ENCODE measurements around the gene CGNL1.

The CGNL1 gene

GRCh38 chr15:57411945-57412768 is 35.9 kb downstream of the CGNL1 start:
- H2AFZ ChIP-seq (ENCODE audit: low read length) = no peak overlapping the region
- no peak overlapping the region for H3K4me2 ChIP-seq (ENCODE audit: low read depth, low read length, poor library complexity, severe bottlenecking)
- H3K4me1 ChIP-seq (ENCODE audit: insufficient read depth, low read length, poor library complexity, severe bottlenecking) = no peaks in the 10 kb centered on the region
- no peak for TF ChIP-seq EZH2phosphoT487 (IDR thresholded peaks at IDR 0.05; ENCODE audit: borderline replicate concordance)
- TF ChIP-seq CTCF (conservative IDR thresholded peaks at IDR 0.05; ENCODE audit: low read length) = no peak
- H3K9ac ChIP-seq (ENCODE audit: low read depth, low read length, poor library complexity, severe bottlenecking) = no peak overlapping the region
- H3K9me2 ChIP-seq (replicated peaks; ENCODE audit: low read depth, low read length) = no peaks in the 10 kb centered on the region
- no peaks in the 10 kb centered on the region for H4K20me1 ChIP-seq (ENCODE audit: insufficient read depth, low read length, poor library complexity, severe bottlenecking)
- H3K36me3 ChIP-seq (ENCODE audit: insufficient read depth, low read length) = no peaks in the 10 kb centered on the region
- H3K79me2 ChIP-seq (ENCODE audit: insufficient read depth, low read length) = no peaks in the 10 kb centered on the region
- H3F3A ChIP-seq (ENCODE audit: low read depth) = no peaks in the 10 kb centered on the region
- H3K4me3 ChIP-seq (ENCODE audit: low read length, poor library complexity, severe bottlenecking) = no peak overlapping the region
- no peaks in the 10 kb centered on the region for H3K27me3 ChIP-seq (ENCODE audit: insufficient read depth, low read length, poor library complexity, severe bottlenecking)
- H3K9me3 ChIP-seq (ENCODE audit: insufficient read depth, low read depth, low read length) = no peaks in the 10 kb centered on the region

DNA sequence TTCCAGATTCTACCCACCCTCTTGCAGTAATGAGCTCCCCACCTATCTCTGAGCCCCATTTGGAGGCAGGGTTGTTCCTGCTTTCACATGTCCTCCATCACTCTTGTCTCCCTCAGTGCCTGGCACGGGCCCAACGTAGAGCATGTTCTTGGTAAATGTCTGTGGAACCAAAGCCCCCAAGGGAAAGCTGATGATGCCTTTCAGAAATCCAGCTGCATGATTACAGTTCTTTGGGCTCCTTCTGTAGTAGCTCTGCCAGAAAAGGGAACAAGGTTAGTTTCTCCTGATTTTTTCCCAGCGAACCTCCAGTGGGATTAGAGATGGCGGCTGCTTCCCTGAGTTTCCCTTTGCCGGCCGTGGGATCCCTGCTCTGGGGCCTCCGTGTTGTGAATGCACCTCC is 39.3 kb downstream of the CGNL1 start:
- no peaks in the 10 kb centered on the region for H4K20me1 ChIP-seq (ENCODE audit: insufficient read depth, low read length, poor library complexity, severe bottlenecking)
- no peak overlapping the region for H3K4me3 ChIP-seq (ENCODE audit: low read length, poor library complexity, severe bottlenecking)
- H3K36me3 ChIP-seq (ENCODE audit: insufficient read depth, low read length) = no peaks in the 10 kb centered on the region
- H3K9me2 ChIP-seq (replicated peaks; ENCODE audit: low read depth, low read length) = no peaks in the 10 kb centered on the region
- no peak overlapping the region for H3K4me2 ChIP-seq (ENCODE audit: low read depth, low read length, poor library complexity, severe bottlenecking)
- H3K4me1 ChIP-seq (ENCODE audit: insufficient read depth, low read length, poor library complexity, severe bottlenecking) = no peaks in the 10 kb centered on the region
- TF ChIP-seq CTCF (conservative IDR thresholded peaks at IDR 0.05; ENCODE audit: low read length) (no peak), EZH2phosphoT487 (IDR thresholded peaks at IDR 0.05; ENCODE audit: borderline replicate concordance) (no peak)
- no peak overlapping the region for H2AFZ ChIP-seq (ENCODE audit: low read length)
- H3K9ac ChIP-seq (ENCODE audit: low read depth, low read length, poor library complexity, severe bottlenecking) = no peak overlapping the region
- H3K9me3 ChIP-seq (ENCODE audit: insufficient read depth, low read depth, low read length) = no peaks in the 10 kb centered on the region
- H3K27me3 ChIP-seq (ENCODE audit: insufficient read depth, low read length, poor library complexity, severe bottlenecking) = no peaks in the 10 kb centered on the region
- H3F3A ChIP-seq (ENCODE audit: low read depth) = no peaks in the 10 kb centered on the region
- no peaks in the 10 kb centered on the region for H3K79me2 ChIP-seq (ENCODE audit: insufficient read depth, low read length)

DNA sequence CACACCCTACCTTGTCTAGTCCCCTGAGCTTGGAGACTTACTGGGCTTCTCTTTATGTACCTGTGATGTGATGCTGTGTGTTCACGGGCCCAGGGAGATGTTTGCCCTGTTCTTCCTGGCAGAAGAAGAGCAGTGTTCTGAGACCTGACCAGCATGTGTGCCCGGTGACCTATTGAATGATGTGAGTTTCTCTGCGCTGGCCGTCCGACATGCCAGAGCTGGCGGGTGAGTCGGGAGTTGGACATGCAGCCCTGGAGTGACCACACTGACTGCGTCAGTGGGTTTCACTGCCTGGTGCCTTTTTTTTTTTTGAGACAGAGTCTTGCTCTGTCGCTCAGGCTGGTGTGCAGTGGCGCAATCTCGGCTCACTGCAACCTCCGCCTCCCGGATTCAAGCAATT is 42.3 kb downstream of the CGNL1 start:
- Histone ChIP-seq H3K4me2 (ENCODE audit: low read depth, low read length, poor library complexity, severe bottlenecking) (no peak overlapping the region), H4K20me1 (ENCODE audit: insufficient read depth, low read length, poor library complexity, severe bottlenecking) (no peaks in the 10 kb centered on the region), H3K79me2 (ENCODE audit: insufficient read depth, low read length) (no peaks in the 10 kb centered on the region), H3K27me3 (ENCODE audit: insufficient read depth, low read length, poor library complexity, severe bottlenecking) (no peaks in the 10 kb centered on the region), H3K4me1 (ENCODE audit: insufficient read depth, low read length, poor library complexity, severe bottlenecking) (peaks cover 23% of the 10 kb centered on the region), H2AFZ (ENCODE audit: low read length) (0 out of 2 replicates have a peak overlapping the region, but pooled peaks have one; percentile 36), H3K9me2 (replicated peaks; ENCODE audit: low read depth, low read length) (no peaks in the 10 kb centered on the region), H3K4me3 (ENCODE audit: low read length, poor library complexity, severe bottlenecking) (no peak overlapping the region), H3F3A (ENCODE audit: low read depth) (no peaks in the 10 kb centered on the region), H3K36me3 (ENCODE audit: insufficient read depth, low read length) (no peaks in the 10 kb centered on the region), H3K9ac (ENCODE audit: low read depth, low read length, poor library complexity, severe bottlenecking) (no peak overlapping the region), H3K9me3 (ENCODE audit: insufficient read depth, low read depth, low read length) (no peaks in the 10 kb centered on the region)
- TF ChIP-seq EZH2phosphoT487 (IDR thresholded peaks at IDR 0.05; ENCODE audit: borderline replicate concordance) (no peak), CTCF (conservative IDR thresholded peaks at IDR 0.05; ENCODE audit: low read length) (no peak)

Measured in Loucy (cell line).